Esophagus muscularis mucosa (tissue), 4 donors: ENCODE data around the gene FRS3. TPM values are rescaled to one million over a fixed set of nuclear protein-coding genes. Genes with fewer than 3 reads are reported as not detected.

Experiments
- DNase-seq: peaks from one replicate; pipeline ENCODE4 v3.0.0-alpha.2; 2017; ENCODE audit errors: extremely low spot score
- H3K27ac ChIP-seq, 4 donors: fragments of 200-600 bp; sonication (generic); replicated peaks in 1 of 4; 1 replicate in 3 of 4; 2 replicates in 1 of 4; pipeline ENCODE4 v1.5.1; 2016 to 2019; ENCODE audit warnings: mild to moderate bottlenecking in 1 of 4
- H3K27me3 ChIP-seq, 4 donors: fragments of 200-600 bp; sonication (generic); one replicate each; pipeline versions ENCODE4 v1.5.1 to v1.6.0; 2016 to 2019
- H3K36me3 ChIP-seq, 4 donors: fragments of 200-600 bp; sonication (generic); one replicate each; pipeline ENCODE4 v1.5.1; 2016 to 2019
- H3K4me1 ChIP-seq, 4 donors: fragments of 200-600 bp; sonication (generic); one replicate each; pipeline ENCODE4 v1.5.1; 2016 to 2019
- H3K4me3 ChIP-seq, 4 donors: fragments of 200-600 bp; sonication (generic); 1 replicate in 2 of 4; 2 replicates in 2 of 4; pipeline ENCODE4 v1.5.1; 2016 to 2019; ENCODE audit warnings: mild to moderate bottlenecking in 4 of 4, moderate library complexity in 1 of 4
- H3K9me3 ChIP-seq, 4 donors: fragments of 200-600 bp; sonication (generic); 1 replicate in 3 of 4; 2 replicates in 1 of 4; pipeline ENCODE4 v1.5.1; 2016 to 2019
- EP300 ChIP-seq: sonication (generic); formaldehyde crosslinking; IDR thresholded peaks from one replicate; pipeline ENCODE4 v1.6.1; 2017; ENCODE audit warnings: antibody characterized with exemption
- POLR2A ChIP-seq: fragments of 450-650 bp; IDR thresholded peaks from one replicate; pipeline ENCODE4 v1.6.1; 2017; ENCODE audit warnings: antibody characterized with exemption, moderate library complexity, mild to moderate bottlenecking, low read depth
- POLR2AphosphoS5 ChIP-seq, 2 donors: sonication (generic); formaldehyde crosslinking; IDR thresholded peaks; one replicate each; pipeline ENCODE4 v1.6.1; 2017; ENCODE audit warnings: antibody characterized with exemption in 2 of 2
- WGBS: methylation state at CpG from one replicate; pipeline ENCODE4 v1.1.5; 2018; 5-methylcytosine and 5-hydroxymethylcytosine counted together
- intact Hi-C: fragments of 100-400 bp; cut with DNase I; formaldehyde crosslinking; loops from one replicate; pipeline ENCODE4 v1.15.1; 2023
- total RNA-seq, 4 donors: library from RNA; depleted of rRNA; stranded (reverse); fragments of >200 nt; gene quantifications; one replicate each; pipeline versions ENCODE4 v1.1.0 to v1.2.1, GENCODE V29; 2016
- TF ChIP-seq, protein P1 (sequence below), 3 experiments: fragments of 200-600 bp in 2 of 3; fragments of 450-650 bp in 1 of 3; sonication (generic) in 2 of 3; IDR thresholded peaks; one replicate each; pipeline ENCODE4 v1.5.1; 2017 to 2019; ENCODE audit warnings: antibody characterized with exemption in 3 of 3, mild to moderate bottlenecking in 2 of 3, moderate library complexity in 1 of 3

FRS3 gene
- total RNA-seq, 4 donors from 2014 or later, result 5.0 to 9.9 (median 6.7) TPM

DNA sequence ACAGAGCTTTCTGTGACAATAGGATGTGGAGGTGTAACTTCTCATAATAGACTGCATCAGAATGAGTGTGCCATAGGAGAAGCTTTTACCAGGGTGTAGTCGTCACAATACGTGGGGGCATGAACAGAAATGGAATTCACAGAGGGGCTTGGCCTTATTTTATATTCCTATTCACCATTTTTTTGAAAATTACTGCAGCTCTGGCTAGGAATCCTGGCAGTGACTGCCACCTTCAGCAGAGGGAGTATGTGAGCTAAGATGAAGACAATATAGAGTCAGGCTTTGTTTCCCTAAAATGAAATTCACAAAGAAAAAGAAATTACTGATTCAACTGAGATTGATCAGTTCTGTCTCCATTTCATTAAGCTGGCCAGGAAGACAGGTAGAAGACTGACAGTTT is 21.7 kb upstream of the FRS3 start:
- no peak for DNase-seq
- no peak overlapping the region for H3K4me3 ChIP-seq
- WGBS, result 84% methylated on average over 2 of the region's 2 CpGs
- H3K36me3 ChIP-seq, result peaks cover 9 to 54% (median 23%) of the 10 kb centered on the region in 4 donors
- no peaks in the 10 kb centered on the region for H3K27me3 ChIP-seq
- H3K9me3 ChIP-seq, result no peaks in the 10 kb centered on the region
- intact Hi-C loops, result no loop called here
- TF ChIP-seq, protein P1, sequence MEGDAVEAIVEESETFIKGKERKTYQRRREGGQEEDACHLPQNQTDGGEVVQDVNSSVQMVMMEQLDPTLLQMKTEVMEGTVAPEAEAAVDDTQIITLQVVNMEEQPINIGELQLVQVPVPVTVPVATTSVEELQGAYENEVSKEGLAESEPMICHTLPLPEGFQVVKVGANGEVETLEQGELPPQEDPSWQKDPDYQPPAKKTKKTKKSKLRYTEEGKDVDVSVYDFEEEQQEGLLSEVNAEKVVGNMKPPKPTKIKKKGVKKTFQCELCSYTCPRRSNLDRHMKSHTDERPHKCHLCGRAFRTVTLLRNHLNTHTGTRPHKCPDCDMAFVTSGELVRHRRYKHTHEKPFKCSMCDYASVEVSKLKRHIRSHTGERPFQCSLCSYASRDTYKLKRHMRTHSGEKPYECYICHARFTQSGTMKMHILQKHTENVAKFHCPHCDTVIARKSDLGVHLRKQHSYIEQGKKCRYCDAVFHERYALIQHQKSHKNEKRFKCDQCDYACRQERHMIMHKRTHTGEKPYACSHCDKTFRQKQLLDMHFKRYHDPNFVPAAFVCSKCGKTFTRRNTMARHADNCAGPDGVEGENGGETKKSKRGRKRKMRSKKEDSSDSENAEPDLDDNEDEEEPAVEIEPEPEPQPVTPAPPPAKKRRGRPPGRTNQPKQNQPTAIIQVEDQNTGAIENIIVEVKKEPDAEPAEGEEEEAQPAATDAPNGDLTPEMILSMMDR (IDR thresholded peaks at IDR 0.05), result peak in 1 of 3 experiments; percentile 16
- TF ChIP-seq EP300, result no peak
- TF ChIP-seq POLR2A, result no peak
- TF ChIP-seq POLR2AphosphoS5 (IDR thresholded peaks at IDR 0.05), result no peak
- H3K4me1 ChIP-seq, result no peaks in the 10 kb centered on the region
- no peak overlapping the region for H3K27ac ChIP-seq

DNA sequence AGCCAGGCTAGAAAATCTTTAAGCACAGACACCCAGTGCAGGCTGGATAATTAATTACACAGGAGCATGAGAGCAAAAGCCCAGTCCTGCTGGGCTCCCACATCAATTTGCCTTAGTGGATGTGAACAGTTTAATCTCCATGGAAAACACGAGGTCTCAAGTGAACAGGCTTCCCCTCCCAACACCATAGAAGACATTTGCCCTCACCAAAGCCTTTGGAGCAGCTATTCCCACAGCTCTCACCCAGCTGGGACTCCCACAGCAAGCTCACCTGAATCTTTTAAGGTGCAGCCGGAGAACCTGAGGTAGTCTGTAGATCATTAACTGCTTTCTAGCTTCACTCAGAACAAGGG is 19.8 kb upstream of the FRS3 start:
- DNase-seq, result no peak
- TF ChIP-seq, protein P1 (IDR thresholded peaks at IDR 0.05), result no peak
- TF ChIP-seq POLR2A, result no peak
- H3K27me3 ChIP-seq, result no peaks in the 10 kb centered on the region
- 92% methylated on average over 2 of the region's 2 CpGs for whole genome bisulfite sequencing
- intact Hi-C loops, result no loop called here
- no peaks in the 10 kb centered on the region for H3K9me3 ChIP-seq
- no peak overlapping the region for H3K27ac ChIP-seq
- H3K4me1 ChIP-seq, result peaks cover 0 to 3% (median 0%) of the 10 kb centered on the region in 4 donors
- H3K4me3 ChIP-seq, result no peak overlapping the region
- H3K36me3 ChIP-seq, result peaks cover 0 to 58% (median 20%) of the 10 kb centered on the region in 4 donors

DNA sequence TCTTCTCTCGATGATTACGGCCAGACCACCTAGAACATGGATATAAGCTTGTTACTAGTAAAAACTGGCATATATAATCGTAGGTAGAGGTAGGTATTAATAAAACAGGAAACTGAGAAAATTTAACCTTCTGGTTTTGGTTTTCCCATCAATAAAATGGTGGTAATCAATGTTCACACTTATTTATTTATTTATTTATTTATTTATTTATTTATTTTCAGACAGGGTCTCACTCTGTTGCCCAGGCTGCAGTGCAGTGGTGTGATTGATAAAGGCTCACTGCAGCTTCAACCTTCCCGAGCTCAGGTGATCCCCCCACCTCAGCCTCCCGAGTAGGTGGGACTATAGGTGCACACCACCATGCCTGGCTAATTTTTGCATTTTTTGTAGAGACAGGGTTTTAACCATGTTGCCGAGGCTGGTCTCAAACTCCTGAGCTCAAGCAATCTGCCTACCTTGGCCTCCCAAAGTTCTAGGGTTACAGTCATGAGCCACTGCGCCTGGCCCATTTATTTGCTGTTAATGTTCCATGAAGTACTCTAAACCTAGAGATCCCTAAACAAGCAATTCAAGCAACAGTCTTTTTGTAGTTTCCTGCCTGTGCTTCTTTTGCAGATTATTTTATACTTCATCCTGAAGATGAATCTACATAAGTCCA is 19.3 kb upstream of the FRS3 start:
- Histone ChIP-seq H3K36me3 (peaks cover 0 to 60% (median 20%) of the 10 kb centered on the region in 4 donors), H3K27me3 (no peaks in the 10 kb centered on the region), H3K27ac (no peak overlapping the region), H3K9me3 (no peaks in the 10 kb centered on the region), H3K4me3 (no peak overlapping the region), H3K4me1 (peaks cover 0 to 7% (median 0%) of the 10 kb centered on the region in 4 donors)
- 98% methylated on average over 7 of the region's 7 CpGs for WGBS
- intact Hi-C loops, result no loop called here
- TF ChIP-seq EP300 (no peak), POLR2AphosphoS5 (IDR thresholded peaks at IDR 0.05) (no peak), POLR2A (no peak)
- TF ChIP-seq, protein P1 (IDR thresholded peaks at IDR 0.05), result no peak
- DNase-seq, result no peak

DNA sequence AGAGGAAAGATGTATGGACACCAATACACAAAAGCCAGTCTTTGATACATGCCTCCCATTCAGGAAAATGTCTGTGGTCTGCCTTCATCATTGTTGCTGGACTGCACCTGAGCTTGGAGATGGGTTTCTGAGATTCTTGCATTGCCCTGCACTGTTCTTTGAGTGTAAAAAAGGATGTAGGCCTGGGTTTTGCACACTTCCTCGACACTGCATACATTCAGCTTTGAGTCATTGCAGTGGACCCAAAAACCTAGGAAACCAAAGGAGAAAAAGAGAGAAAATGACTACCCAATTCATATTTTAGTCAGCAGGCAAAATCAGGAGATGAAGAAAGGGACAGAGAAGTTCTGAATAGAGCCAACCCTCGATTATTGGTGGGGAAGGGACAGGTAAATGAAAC is 16.8 kb upstream of the FRS3 start:
- intact Hi-C loops, result no loop called here

DNA sequence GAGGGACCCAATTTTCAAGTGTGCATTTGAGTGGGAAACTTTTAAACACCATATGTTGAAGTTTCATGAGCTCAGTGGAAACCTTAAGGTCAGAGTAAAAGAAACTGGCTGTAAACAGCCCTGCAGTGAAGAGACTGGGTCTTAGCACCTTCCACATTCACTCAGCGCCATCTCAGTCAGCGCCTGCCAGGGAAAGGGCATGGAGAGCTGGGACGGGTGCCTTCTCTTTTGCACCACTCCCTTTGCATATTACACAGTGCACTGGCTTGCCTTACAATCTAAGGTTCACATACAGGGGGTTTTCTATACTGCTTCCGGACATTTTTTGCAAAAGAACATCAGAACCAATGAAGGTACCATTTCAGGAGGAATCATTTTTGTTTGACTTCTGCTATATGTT is 12.3 kb upstream of the FRS3 start:
- Histone ChIP-seq H3K4me3 (no peak overlapping the region), H3K27me3 (no peaks in the 10 kb centered on the region), H3K4me1 (peaks cover 12 to 20% (median 16%) of the 10 kb centered on the region in 4 donors), H3K36me3 (peaks cover 26 to 79% (median 49%) of the 10 kb centered on the region in 4 donors), H3K9me3 (no peaks in the 10 kb centered on the region), H3K27ac (no peak overlapping the region)
- no peak for DNase-seq
- 90% methylated on average over 4 of the region's 4 CpGs for WGBS
- intact Hi-C loops, result no loop called here
- TF ChIP-seq POLR2AphosphoS5 (IDR thresholded peaks at IDR 0.05) (no peak), EP300 (no peak), POLR2A (no peak)
- TF ChIP-seq, protein P1 (IDR thresholded peaks at IDR 0.05), result no peak

More for the DNA sequence above, 16.8 kb upstream of the FRS3 start:
- no peak for DNase-seq
- H3K27ac ChIP-seq, result no peak overlapping the region
- no peaks in the 10 kb centered on the region for H3K27me3 ChIP-seq
- peaks cover 9 to 85% (median 32%) of the 10 kb centered on the region in 4 donors for H3K36me3 ChIP-seq
- H3K4me3 ChIP-seq, result no peak overlapping the region
- 95% methylated on average over 2 of the region's 2 CpGs for WGBS
- H3K4me1 ChIP-seq, result peaks cover 0 to 9% (median 0%) of the 10 kb centered on the region in 4 donors
- no peaks in the 10 kb centered on the region for H3K9me3 ChIP-seq
- no peak for TF ChIP-seq POLR2AphosphoS5 (IDR thresholded peaks at IDR 0.05)
- no peak for TF ChIP-seq POLR2A
- TF ChIP-seq EP300, result no peak
